Muscle layer of duodenum (tissue), 2 donors: Measurements from ENCODE around the gene EPHB6.

Experiments
- H3K27ac ChIP-seq: one replicate; pipeline ENCODE4 v1.7.0; 2013; ENCODE audit warnings: mild to moderate bottlenecking, low read length
- H3K27me3 ChIP-seq: one replicate; pipeline ENCODE4 v1.7.0; 2013; ENCODE audit warnings: low read depth, mild to moderate bottlenecking, control low read depth, low read length
- H3K36me3 ChIP-seq, 2 donors: one replicate each; pipeline ENCODE4 v1.7.0; 2013; ENCODE audit warnings: low read length in 2 of 2, control low read depth in 1 of 2, mild to moderate bottlenecking in 1 of 2; ENCODE audit not compliant: insufficient read depth in 2 of 2, control insufficient read depth in 1 of 2
- H3K4me1 ChIP-seq, 2 donors: one replicate each; pipeline ENCODE4 v1.7.0; 2013; ENCODE audit warnings: low read length in 2 of 2, mild to moderate bottlenecking in 2 of 2, control low read depth in 1 of 2, moderate library complexity in 1 of 2; ENCODE audit not compliant: insufficient read depth in 2 of 2, control insufficient read depth in 1 of 2
- H3K4me3 ChIP-seq, 2 donors: one replicate each; pipeline ENCODE4 v1.7.0; 2013; ENCODE audit warnings: low read length in 2 of 2, low read depth in 1 of 2, mild to moderate bottlenecking in 1 of 2
- H3K9me3 ChIP-seq, 2 donors: one replicate each; pipeline ENCODE4 v1.7.0; 2013; ENCODE audit warnings: low read length in 2 of 2, control low read depth in 1 of 2, mild to moderate bottlenecking in 1 of 2; ENCODE audit not compliant: control insufficient read depth in 1 of 2
- donor health status: healthy.

Gene EPHB6

GRCh38 chr7:142908921-142909890 lies 54.3 kb downstream of the EPHB6 start:
- Histone ChIP-seq H3K27ac (peak overlapping the region; percentile 9), H3K4me3 (no peak overlapping the region), H3K4me1 (no peaks in the 10 kb centered on the region), H3K9me3 (peaks cover 0 to 4% of the 10 kb centered on the region in 2 donors), H3K27me3 (no peaks in the 10 kb centered on the region), H3K36me3 (no peaks in the 10 kb centered on the region)

GRCh38 chr7:142910031-142910433 lies 55.2 kb downstream of the EPHB6 start:
- no peaks in the 10 kb centered on the region for H3K27me3 ChIP-seq
- H3K4me3 ChIP-seq = no peak overlapping the region
- H3K9me3 ChIP-seq = no peaks in the 10 kb centered on the region
- no peak overlapping the region for H3K27ac ChIP-seq
- no peaks in the 10 kb centered on the region for H3K4me1 ChIP-seq
- H3K36me3 ChIP-seq = no peaks in the 10 kb centered on the region

- H3K36me3 ChIP-seq = no peaks in the 10 kb centered on the region
- H3K4me1 ChIP-seq = no peaks in the 10 kb centered on the region
- H3K27me3 ChIP-seq = no peaks in the 10 kb centered on the region
- no peak overlapping the region for H3K27ac ChIP-seq
- no peaks in the 10 kb centered on the region for H3K9me3 ChIP-seq
- no peak overlapping the region for H3K4me3 ChIP-seq
These were observed 55.6 kb downstream of the EPHB6 start for GRCh38 chr7:142910481-142910880.

- Histone ChIP-seq H3K27ac (no peak overlapping the region), H3K36me3 (no peaks in the 10 kb centered on the region), H3K4me3 (no peak overlapping the region), H3K9me3 (no peaks in the 10 kb centered on the region), H3K27me3 (no peaks in the 10 kb centered on the region), H3K4me1 (no peaks in the 10 kb centered on the region)
These were observed 58.2 kb downstream of the EPHB6 start for GRCh38 chr7:142913051-142913450.

GRCh38 chr7:142913566-142913965 lies 58.7 kb downstream of the EPHB6 start:
- Histone ChIP-seq H3K9me3 (no peaks in the 10 kb centered on the region), H3K36me3 (no peaks in the 10 kb centered on the region), H3K27me3 (no peaks in the 10 kb centered on the region), H3K4me1 (no peaks in the 10 kb centered on the region), H3K4me3 (no peak overlapping the region), H3K27ac (no peak overlapping the region)

- H3K4me3 ChIP-seq = no peak overlapping the region
- no peak overlapping the region for H3K27ac ChIP-seq
- H3K9me3 ChIP-seq = no peaks in the 10 kb centered on the region
- H3K36me3 ChIP-seq = no peaks in the 10 kb centered on the region
- H3K4me1 ChIP-seq = no peaks in the 10 kb centered on the region
- H3K27me3 ChIP-seq = no peaks in the 10 kb centered on the region
These were observed 59.2 kb downstream of the EPHB6 start for GRCh38 chr7:142914121-142914520.

GRCh38 chr7:142915315-142915714 lies 60.4 kb downstream of the EPHB6 start:
- Histone ChIP-seq H3K4me1 (no peaks in the 10 kb centered on the region), H3K4me3 (no peak overlapping the region), H3K27ac (no peak overlapping the region), H3K36me3 (no peaks in the 10 kb centered on the region), H3K9me3 (no peaks in the 10 kb centered on the region), H3K27me3 (no peaks in the 10 kb centered on the region)

- H3K36me3 ChIP-seq = no peaks in the 10 kb centered on the region
- H3K4me1 ChIP-seq = no peaks in the 10 kb centered on the region
- H3K27ac ChIP-seq = no peak overlapping the region
- no peak overlapping the region for H3K4me3 ChIP-seq
- H3K9me3 ChIP-seq = no peaks in the 10 kb centered on the region
- no peaks in the 10 kb centered on the region for H3K27me3 ChIP-seq
These were observed 61.6 kb downstream of the EPHB6 start for GRCh38 chr7:142916508-142916907.

GRCh38 chr7:142917447-142917846 lies 62.6 kb downstream of the EPHB6 start:
- H3K4me1 ChIP-seq = no peaks in the 10 kb centered on the region
- H3K27me3 ChIP-seq = no peaks in the 10 kb centered on the region
- no peak overlapping the region for H3K27ac ChIP-seq
- no peaks in the 10 kb centered on the region for H3K9me3 ChIP-seq
- H3K4me3 ChIP-seq = no peak overlapping the region
- H3K36me3 ChIP-seq = no peaks in the 10 kb centered on the region

- Histone ChIP-seq H3K4me1 (peaks cover 0 to 2% of the 10 kb centered on the region in 2 donors), H3K36me3 (no peaks in the 10 kb centered on the region), H3K9me3 (no peaks in the 10 kb centered on the region), H3K27ac (no peak overlapping the region), H3K4me3 (no peak overlapping the region), H3K27me3 (no peaks in the 10 kb centered on the region)
These were observed 64.0 kb downstream of the EPHB6 start for GRCh38 chr7:142918901-142919300.

- Histone ChIP-seq H3K27me3 (no peaks in the 10 kb centered on the region), H3K4me3 (no peak overlapping the region), H3K4me1 (peaks cover 0 to 2% of the 10 kb centered on the region in 2 donors), H3K9me3 (no peaks in the 10 kb centered on the region), H3K27ac (no peak overlapping the region), H3K36me3 (no peaks in the 10 kb centered on the region)
These were observed 64.8 kb downstream of the EPHB6 start for GRCh38 chr7:142919656-142920055.
